ENCODE data around the gene RBM28.

The RBM28 gene

GRCh38 chr7:128251337-128251736 is 92.4 kb downstream of the RBM28 start:
- FAIRE-seq (no peak), DNase-seq (ENCODE audit: insufficient read length, low spot score) (no peak)
- TF ChIP-seq CTCF (IDR thresholded peaks at IDR 0.05; ENCODE audit: insufficient read depth, missing control alignments): no peak
